Measurements from ENCODE around the gene UBXN11. TPM values are rescaled to one million over a fixed set of nuclear protein-coding genes. Genes with fewer than 3 reads are reported as not detected.
"Not testable (repeated sequence)": the region's sequence is repeated elsewhere in the genome, so short reads cannot be mapped to it uniquely, and the experiment has no call there.

Gene UBXN11
- total and polyA plus RNA-seq, 7 donors, result 3.5 to 7.0 (median 4.2) TPM

DNA sequence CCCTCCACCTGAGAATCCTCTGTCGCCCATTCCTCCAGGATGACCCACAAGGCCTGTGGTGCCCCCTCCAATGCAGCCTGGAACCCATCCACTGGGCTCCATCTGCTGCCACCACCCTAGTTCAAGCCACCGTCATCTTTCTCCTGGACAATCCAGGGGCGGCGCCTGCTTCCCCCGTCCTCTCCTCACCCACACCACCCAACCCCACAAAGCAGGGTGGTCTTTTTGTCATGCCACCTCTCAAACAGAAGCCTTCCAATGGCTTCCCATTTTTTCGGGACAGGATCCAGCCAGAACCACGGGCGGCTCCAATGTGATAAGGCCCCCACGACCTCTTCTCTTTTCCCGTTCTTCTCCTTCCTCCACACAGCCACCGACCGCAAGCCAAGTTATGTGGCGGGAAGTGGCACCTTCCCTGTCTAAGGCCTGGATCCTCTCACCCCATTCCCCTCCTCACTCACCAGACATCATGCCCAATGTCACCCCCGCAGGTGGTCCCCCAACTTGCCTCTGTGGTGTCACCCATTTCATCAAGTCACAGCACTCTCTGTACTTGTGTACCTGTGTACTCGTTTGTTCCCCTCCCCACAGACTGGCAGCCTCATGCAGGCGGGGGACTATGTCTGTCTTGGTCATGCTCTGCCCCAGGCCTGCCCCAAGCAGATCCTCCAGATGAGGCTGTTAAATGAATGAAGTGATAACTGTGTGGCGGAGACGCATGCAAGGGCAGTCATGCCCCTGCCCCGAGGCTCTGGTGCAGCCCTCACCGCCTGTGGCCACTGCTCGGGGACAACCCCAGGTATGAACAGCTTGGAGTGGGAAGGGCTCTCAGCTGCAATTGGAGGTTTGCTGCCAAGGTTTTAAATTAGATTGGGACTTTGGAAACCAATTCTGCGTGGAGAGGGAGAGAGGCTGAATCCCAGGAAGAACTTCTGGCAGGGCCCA is 11.0 kb downstream of the UBXN11 start:
- DNase-seq, result peak in 1 of 2 donors; percentile 44
- WGBS, 3 donors, result 88 to 90% (median 88%) methylated on average over 22 of the region's 22 CpGs
- intact Hi-C loops (cut with DNase I), result no loop called here

DNA sequence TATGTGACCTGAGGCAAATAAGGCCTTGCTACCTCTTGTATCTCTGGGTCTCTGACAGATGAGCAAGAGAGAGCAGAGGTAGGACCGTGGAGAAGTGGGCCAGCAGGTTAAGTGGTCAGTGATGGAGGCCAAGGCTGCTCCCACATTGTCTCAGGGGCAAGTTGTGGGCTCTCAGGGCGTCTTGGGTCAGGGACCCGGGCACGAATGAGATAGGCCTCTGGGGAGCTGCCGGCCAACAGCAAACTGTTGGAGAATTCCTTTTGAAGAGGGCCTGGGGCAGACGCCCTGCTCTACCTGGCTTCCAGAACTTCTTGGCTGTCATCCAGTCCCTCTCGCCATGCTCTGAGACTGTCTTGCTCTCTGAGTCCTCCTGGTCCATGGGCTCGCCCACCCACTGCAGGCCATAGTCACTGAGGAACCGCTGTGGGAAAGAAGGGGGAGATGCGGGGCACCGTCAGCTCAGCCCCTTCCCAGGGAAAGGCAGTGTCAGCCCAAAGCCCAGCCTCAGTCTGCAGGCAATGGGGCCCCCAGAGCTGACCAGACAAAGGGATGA is 12.4 kb downstream of the UBXN11 start:
- Histone ChIP-seq H3K4me3 (no peak overlapping the region), H3K36me3 (ENCODE audit: insufficient read depth in 1 of 2, low read depth in 1 of 2) (no peaks in the 10 kb centered on the region), H3K27ac (no peak overlapping the region), H3K4me1 (no peaks in the 10 kb centered on the region), H3K27me3 (ENCODE audit: insufficient read depth in 3 of 3, low read length in 2 of 3) (no peaks in the 10 kb centered on the region), H3K9me3 (no peaks in the 10 kb centered on the region)
- DNase-seq (no peak), ATAC-seq (no peak)
- intact Hi-C loops (cut with DNase I), result no loop called here
- TF ChIP-seq, protein P1, sequence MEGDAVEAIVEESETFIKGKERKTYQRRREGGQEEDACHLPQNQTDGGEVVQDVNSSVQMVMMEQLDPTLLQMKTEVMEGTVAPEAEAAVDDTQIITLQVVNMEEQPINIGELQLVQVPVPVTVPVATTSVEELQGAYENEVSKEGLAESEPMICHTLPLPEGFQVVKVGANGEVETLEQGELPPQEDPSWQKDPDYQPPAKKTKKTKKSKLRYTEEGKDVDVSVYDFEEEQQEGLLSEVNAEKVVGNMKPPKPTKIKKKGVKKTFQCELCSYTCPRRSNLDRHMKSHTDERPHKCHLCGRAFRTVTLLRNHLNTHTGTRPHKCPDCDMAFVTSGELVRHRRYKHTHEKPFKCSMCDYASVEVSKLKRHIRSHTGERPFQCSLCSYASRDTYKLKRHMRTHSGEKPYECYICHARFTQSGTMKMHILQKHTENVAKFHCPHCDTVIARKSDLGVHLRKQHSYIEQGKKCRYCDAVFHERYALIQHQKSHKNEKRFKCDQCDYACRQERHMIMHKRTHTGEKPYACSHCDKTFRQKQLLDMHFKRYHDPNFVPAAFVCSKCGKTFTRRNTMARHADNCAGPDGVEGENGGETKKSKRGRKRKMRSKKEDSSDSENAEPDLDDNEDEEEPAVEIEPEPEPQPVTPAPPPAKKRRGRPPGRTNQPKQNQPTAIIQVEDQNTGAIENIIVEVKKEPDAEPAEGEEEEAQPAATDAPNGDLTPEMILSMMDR (IDR thresholded peaks at IDR 0.05), result no peak
- 83 to 96% (median 86%) methylated on average over 10 to 11 of the region's 11 CpGs for WGBS, 3 donors

More for the DNA sequence above, 11.0 kb downstream of the UBXN11 start:
- ATAC-seq, result no peak
- H3K4me3 ChIP-seq, result no peak overlapping the region
- TF ChIP-seq, protein P1 (IDR thresholded peaks at IDR 0.05), result no peak
- no peaks in the 10 kb centered on the region for H3K4me1 ChIP-seq
- no peaks in the 10 kb centered on the region for H3K27me3 ChIP-seq (ENCODE audit: insufficient read depth in 3 of 3, low read length in 2 of 3)
- no peaks in the 10 kb centered on the region for H3K36me3 ChIP-seq (ENCODE audit: insufficient read depth in 1 of 2, low read depth in 1 of 2)
- no peak overlapping the region for H3K27ac ChIP-seq
- no peaks in the 10 kb centered on the region for H3K9me3 ChIP-seq

DNA sequence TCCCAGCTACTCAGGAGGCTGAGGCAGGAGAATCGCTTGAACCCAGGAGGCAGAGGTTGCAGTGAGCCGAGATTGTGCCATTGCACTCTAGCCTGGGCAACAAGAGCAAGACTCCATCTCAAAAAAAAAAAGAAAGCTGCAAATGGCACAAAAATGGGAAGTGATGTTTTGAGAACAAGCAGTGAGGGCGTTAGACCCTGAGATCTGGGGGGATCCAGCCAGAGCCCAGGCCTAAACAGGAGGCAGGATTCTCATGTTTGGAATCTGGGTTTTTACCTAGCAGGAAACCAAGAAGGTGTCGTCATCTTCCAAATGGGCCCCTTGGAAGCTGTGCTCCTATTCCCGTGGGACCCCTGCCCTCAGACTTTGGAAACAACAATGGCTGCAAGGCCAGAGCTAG is 13.7 kb downstream of the UBXN11 start:
- H3K4me3 ChIP-seq; H3K4me1 ChIP-seq; H3K27me3 ChIP-seq (ENCODE audit: insufficient read depth in 3 of 3, low read length in 2 of 3); H3K9me3 ChIP-seq; intact Hi-C loops (cut with DNase I); ATAC-seq; H3K36me3 ChIP-seq (ENCODE audit: insufficient read depth in 1 of 2, low read depth in 1 of 2); DNase-seq; H3K27ac ChIP-seq: not testable (repeated sequence)
- WGBS, 3 donors, result 86 to 95% (median 87%) methylated on average over 4 to 5 of the region's 5 CpGs

DNA sequence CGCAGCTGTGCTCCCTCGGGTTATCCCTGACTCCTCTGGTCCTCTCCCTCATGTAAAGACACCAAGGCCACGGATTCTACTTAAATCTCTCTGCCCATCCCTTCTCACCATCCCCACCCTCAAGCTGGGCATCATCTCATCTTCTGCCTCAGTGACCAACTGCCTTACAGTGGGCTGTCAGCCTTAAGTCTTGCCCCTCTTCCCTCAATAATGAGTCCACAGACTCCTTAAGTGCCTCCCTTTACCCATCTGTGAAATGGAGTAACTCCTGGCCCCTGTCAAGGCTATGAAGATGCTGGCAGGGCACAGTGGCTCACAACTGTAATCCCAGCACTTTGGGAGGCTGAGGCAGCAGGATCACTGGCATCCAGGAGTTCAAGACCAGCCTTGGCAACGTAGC is 14.5 kb downstream of the UBXN11 start:
- H3K36me3 ChIP-seq (ENCODE audit: insufficient read depth in 1 of 2, low read depth in 1 of 2), result no peaks in the 10 kb centered on the region
- 69 to 86% (median 84%) methylated on average over 4 of the region's 4 CpGs for WGBS, 3 donors
- H3K27ac ChIP-seq, result no peak overlapping the region
- no peaks in the 10 kb centered on the region for H3K27me3 ChIP-seq (ENCODE audit: insufficient read depth in 3 of 3, low read length in 2 of 3)
- TF ChIP-seq, protein P1 (IDR thresholded peaks at IDR 0.05), result no peak
- intact Hi-C loops (cut with DNase I), result no loop called here
- no peak for ATAC-seq
- DNase-seq, result no peak
- peaks cover 6% of the 10 kb centered on the region for H3K4me1 ChIP-seq
- no peak overlapping the region for H3K4me3 ChIP-seq
- H3K9me3 ChIP-seq, result no peaks in the 10 kb centered on the region

DNA sequence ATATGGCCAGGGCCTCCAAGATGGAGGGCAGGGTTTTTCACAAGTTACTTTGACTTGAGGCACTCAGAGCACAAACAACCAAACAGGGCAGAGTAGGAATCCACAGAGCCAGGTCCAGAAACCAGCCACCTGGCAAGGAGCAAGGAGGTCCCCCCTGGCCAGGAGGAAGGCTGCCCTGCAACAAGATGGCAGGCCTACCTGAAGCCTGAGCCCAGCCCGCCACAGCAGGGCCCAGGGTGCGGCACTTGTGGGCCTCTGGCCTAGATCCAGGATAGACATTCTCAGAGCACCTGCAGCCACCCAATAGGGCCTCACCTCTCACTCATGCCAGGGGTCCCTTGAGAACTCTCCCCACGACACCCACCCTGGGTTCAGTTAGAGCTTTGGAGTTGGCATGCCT is 15.0 kb downstream of the UBXN11 start:
- Histone ChIP-seq H3K9me3 (no peaks in the 10 kb centered on the region), H3K4me3 (no peak overlapping the region), H3K27me3 (ENCODE audit: insufficient read depth in 3 of 3, low read length in 2 of 3) (no peaks in the 10 kb centered on the region), H3K4me1 (peaks cover 10% of the 10 kb centered on the region), H3K36me3 (ENCODE audit: insufficient read depth in 1 of 2, low read depth in 1 of 2) (no peaks in the 10 kb centered on the region), H3K27ac (no peak overlapping the region)
- intact Hi-C loops (cut with DNase I), result no loop called here
- TF ChIP-seq, protein P1 (IDR thresholded peaks at IDR 0.05), result no peak
- ATAC-seq (no peak), DNase-seq (peak in 1 of 2 donors; percentile 46)
- 77 to 96% (median 80%) methylated on average over 1 to 3 of the region's 3 CpGs for WGBS, 3 donors

Data from psoas muscle (tissue), 8 donors.